Stromal cell of bone marrow (primary cell): ENCODE results near the gene PLA2G2C.
"Not testable (repeated sequence)": the region's sequence is repeated elsewhere in the genome, so short reads cannot be mapped to it uniquely, and the experiment has no call there.

Experiments
- DNase-seq: peaks from one replicate; pipeline ENCODE4 v3.0.0-alpha.2; 2012; ENCODE audit warnings: low read depth

PLA2G2C gene

GRCh38 chr1:20130518-20130917 is 55.8 kb downstream of the PLA2G2C start:
- DNase-seq = not testable (repeated sequence)

- DNase-seq = no peak
Observed at GRCh38 chr1:20126806-20127440, 59.4 kb downstream of the PLA2G2C start.

DNA sequence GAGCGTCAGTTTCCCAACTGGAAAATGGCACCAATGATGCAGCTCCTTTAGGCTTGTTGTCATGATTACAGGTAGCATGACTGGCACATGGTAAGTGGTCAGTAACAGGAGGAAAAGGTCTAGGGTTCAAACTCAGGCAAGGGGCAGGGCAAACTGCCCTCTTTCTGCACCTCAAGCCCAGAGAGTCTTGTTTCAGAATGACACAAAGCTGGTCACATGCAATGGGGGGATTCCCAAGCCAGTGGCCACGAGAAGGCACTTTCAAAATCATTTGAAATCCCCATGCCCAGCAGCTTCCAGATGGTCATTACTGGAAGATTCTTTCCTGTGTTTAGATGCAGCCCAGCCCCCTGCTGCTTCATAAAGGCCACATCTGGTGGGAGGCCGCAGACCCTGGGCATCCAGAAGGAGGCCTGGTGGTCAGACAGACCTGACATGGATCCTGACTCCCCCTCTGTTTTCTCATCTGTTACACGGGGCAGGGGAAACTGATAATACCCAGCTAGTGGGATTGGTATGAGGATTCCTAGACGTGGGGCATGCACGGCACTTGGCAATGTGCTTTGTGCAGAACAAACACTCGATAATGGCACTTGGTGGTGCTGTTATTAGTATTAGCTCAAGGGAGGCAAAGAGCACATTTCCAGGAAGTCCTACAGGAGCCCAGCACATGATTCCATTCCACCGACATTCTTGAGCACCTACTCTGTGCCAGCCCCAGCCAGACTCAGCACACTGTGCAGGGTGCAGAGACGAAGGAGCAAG is 60.1 kb downstream of the PLA2G2C start:
- DNase-seq = no peak

DNA sequence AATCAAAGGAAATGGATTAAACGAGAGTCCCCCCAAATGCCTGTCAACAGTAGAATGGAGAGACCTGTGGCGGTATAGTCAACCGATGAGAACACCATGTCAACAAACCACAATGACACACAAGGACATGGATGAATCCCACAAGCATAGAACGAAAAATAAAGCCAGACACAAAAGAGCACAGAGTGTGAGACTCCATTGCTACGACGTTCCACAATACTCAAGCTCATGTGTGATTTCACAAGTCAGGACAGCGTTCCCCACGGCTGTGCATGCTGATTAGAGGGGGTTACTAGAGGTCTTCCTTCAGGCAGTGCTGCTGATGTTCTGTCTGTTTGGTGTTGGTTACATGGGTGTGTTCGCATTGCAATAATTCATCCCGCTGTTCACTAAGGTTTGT is 61.2 kb downstream of the PLA2G2C start:
- DNase-seq = no peak

DNA sequence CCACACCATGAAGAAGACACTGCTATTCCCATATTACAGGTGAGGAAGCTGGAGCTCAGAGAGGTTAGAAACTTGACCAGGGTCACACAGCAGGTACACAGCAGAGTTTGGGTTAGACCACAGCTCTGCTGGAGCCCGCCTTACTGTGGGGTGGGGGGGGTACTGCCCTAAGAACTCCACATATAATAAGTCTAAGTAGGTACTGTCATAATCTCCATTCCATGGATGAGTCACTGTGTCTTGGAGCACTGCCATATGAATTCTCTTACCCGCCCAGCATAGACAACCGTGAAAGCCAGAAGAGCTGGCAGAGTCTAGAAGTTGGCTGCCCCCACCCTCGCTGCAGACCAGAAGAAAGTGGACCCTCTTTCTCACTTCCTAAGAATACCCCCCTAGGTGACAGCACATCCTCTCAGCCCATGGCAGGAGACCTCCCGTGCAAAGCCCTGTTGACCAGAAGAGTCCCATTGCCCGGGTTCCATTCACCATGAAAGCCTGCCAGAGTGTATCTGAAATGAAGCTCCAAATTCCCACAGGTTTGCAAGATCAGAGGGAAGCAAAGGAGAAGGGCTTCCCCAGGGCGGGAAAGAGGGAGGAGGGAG is 61.8 kb downstream of the PLA2G2C start:
- DNase-seq = peak; percentile 70

DNA sequence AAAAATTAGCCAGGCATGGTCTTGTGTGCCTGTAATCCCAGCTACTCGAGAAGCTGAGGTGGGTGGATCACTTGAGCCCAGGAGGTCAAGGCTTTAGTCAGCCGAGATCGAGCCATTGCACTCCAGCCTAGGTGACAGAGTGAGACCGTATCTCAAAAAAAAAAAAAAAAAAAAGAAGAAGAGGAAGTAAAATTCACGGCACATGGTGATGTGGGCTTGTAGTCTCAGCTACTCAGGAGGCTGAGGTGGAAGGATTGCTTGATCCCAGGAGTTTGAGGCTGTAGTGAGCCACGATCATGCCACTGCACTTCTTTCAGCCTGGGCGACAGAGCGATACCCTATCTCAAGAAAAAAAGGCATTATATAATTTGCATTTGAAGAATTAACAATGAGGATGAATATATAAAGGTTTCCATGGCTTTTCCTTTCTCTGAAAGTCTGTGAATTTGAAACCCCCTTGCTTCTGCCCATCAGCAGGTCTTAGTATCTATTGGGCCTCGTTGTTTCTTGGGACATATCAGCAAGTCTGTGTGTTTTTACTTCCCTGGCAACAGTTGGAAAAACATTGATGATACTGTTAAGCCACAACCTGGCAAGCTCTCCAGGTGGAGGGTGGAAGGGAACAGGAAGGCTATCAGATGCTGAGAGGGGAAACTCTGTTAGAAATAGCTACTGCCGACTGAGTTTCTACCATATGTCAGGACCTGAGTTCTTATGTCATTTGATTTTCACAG is 62.4 kb downstream of the PLA2G2C start:
- DNase-seq = no peak

- DNase-seq = no peak
Observed at GRCh38 chr1:20120796-20121195, 65.5 kb downstream of the PLA2G2C start.

GRCh38 chr1:20119347-20119746 is 67.0 kb downstream of the PLA2G2C start, which contains the start of gene PLA2G2D:
TSS of gene PLA2G2D (minus strand) at chr1:20119536. CDS start at chr1:20119498, 38 bp downstream.
- no peak for DNase-seq

GRCh38 chr1:20117236-20117635 is 69.1 kb downstream of the PLA2G2C start:
- no peak for DNase-seq

DNA sequence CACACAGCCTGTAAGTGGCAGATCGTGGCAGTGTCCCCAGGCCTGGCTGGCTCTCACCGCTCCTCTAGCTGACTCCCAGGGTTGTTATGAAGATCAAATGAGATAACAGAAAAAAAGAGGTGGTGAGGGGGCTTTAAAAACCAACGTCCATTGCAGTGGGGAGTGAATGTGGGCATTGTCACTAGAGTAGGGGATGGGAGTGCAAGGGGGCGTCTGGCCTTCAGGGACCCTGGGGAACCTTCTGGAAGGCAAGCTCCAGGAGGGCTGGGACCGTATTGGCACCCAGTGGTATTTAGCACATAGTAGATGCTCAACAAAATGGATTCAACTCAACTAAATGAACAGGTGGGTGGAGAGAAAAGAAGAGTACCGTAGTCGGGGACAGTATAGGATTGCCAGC is 70.4 kb downstream of the PLA2G2C start:
- DNase-seq = no peak

DNA sequence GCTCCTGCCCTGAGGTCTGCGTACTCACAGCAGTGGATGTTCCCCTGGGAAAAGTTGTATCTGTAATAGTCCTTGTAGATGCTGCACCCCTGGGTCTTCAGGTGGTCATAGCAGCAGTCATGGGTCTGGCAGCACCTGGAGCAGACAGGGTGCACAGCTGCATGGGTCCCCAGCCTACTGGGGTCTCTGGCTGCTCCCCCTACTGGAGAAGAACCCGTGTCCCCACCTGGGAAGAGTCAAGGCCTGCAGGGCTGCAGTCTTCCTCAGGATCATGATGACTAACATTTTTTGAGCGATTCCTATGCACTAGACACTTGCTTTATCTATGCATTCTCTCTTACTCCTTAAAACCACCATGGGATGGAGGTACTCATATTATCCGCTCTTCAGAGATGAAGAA is 70.8 kb downstream of the PLA2G2C start:
- no peak for DNase-seq

DNA sequence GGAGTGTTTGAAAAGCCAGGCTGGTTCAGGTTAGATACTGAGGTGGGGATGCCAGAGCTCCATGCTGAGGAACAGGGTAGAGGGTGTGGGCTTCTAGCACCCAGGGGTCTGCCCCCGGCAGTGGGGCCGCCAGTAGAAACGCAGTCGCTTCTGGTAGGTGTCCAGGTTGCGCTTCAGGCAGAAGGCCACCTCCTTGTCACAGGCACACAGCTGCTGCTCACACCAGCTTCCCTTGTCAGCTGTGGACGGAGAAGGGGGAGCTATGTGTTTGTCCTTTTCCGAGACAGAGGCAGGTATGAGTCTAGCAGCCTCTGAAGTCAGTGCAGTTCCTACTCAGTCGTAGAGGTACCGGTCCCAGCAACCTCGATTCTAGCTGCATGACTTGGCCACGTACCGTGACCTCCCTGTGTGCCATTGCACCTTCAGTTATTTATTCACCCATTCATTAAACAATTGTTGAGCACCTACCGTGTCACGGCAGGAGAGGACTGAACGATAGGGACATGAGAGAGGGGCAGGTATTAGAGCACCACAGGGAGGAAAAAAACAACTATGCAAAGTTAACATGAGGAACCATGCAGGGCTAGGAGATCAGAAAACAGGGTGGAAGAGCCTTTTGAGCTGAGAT is 72.2 kb downstream of the PLA2G2C start:
- DNase-seq = no peak
